GM23338 (cell line): ENCODE measurements around the gene SULT1C3. TPM values are rescaled to one million over a fixed set of nuclear protein-coding genes. Genes with fewer than 3 reads are reported as not detected.

Experiments used
- ATAC-seq: fragments of 200-7000 bp; cut with Tn5 transposase; 3 replicates; pipeline ENCODE4 v1.9.1; 2020
- DNase-seq: peaks from one replicate; pipeline ENCODE4 v3.0.0-alpha.2; 2015; ENCODE audit warnings: low spot score
- H2AFZ ChIP-seq: fragments of 200-600 bp; sonication (generic); 2 replicates; pipeline ENCODE4 v1.8.0; 2016; ENCODE audit warnings: antibody characterized with exemption, mild to moderate bottlenecking, moderate library complexity
- H3F3A ChIP-seq: fragments of 200-600 bp; sonication (generic); replicated peaks from 2 replicates; pipeline ENCODE4 v1.8.0; 2017; ENCODE audit warnings: antibody characterized with exemption, mixed run types, low read depth
- H3K27ac ChIP-seq: fragments of 200-600 bp; sonication (generic); 2 replicates; pipeline ENCODE4 v1.6.1; 2016; ENCODE audit warnings: low read depth
- H3K27me3 ChIP-seq: fragments of 200-600 bp; sonication (generic); 2 replicates; pipeline ENCODE4 v1.8.0; 2016; ENCODE audit warnings: mild to moderate bottlenecking, mixed run types, moderate library complexity; ENCODE audit not compliant: insufficient read depth
- H3K36me3 ChIP-seq: fragments of 200-600 bp; sonication (generic); 2 replicates; pipeline ENCODE4 v1.8.0; 2016; ENCODE audit warnings: mild to moderate bottlenecking; ENCODE audit not compliant: insufficient read depth
- H3K4me1 ChIP-seq: fragments of 200-600 bp; sonication (generic); 2 replicates; pipeline ENCODE4 v1.8.0; 2016; ENCODE audit warnings: mild to moderate bottlenecking, moderate library complexity; ENCODE audit not compliant: insufficient read depth
- H3K4me2 ChIP-seq: fragments of 200-600 bp; sonication (generic); 2 replicates; pipeline ENCODE4 v1.7.1; 2017; ENCODE audit warnings: mixed run types
- H3K4me3 ChIP-seq: fragments of 200-600 bp; sonication (generic); 2 replicates; pipeline ENCODE4 v1.6.1; 2016; ENCODE audit warnings: mixed run types
- H3K79me2 ChIP-seq: fragments of 200-600 bp; sonication (generic); replicated peaks from 2 replicates; pipeline ENCODE4 v1.8.0; 2017; ENCODE audit warnings: mild to moderate bottlenecking; ENCODE audit not compliant: insufficient read depth
- H3K9me2 ChIP-seq: fragments of 200-600 bp; sonication (generic); 2 replicates; pipeline ENCODE4 v1.8.0; 2017; ENCODE audit not compliant: insufficient read depth
- H4K20me1 ChIP-seq: fragments of 200-600 bp; sonication (generic); replicated peaks from 2 replicates; pipeline ENCODE4 v1.8.0; 2017; ENCODE audit warnings: mild to moderate bottlenecking; ENCODE audit not compliant: insufficient read depth
- H3K27ac Mint-ChIP-seq: 2 replicates; pipeline ENCODE4 v1.8.0; 2020; ENCODE audit warnings: inconsistent platforms, mild to moderate bottlenecking, moderate library complexity, mixed read lengths
- H3K27me3 Mint-ChIP-seq: 3 replicates; pipeline ENCODE4 v1.8.0; 2022; ENCODE audit warnings: low read depth, mild to moderate bottlenecking, moderate library complexity, mixed read lengths, inconsistent platforms; ENCODE audit not compliant: insufficient read depth, poor library complexity
- H3K36me3 Mint-ChIP-seq: 3 replicates; pipeline ENCODE4 v1.8.0; 2021; ENCODE audit warnings: low read depth, mild to moderate bottlenecking, inconsistent platforms, moderate library complexity, mixed read lengths
- H3K4me1 Mint-ChIP-seq: 3 replicates; pipeline ENCODE4 v1.8.0; 2020; ENCODE audit warnings: mild to moderate bottlenecking, inconsistent platforms, mixed read lengths
- H3K4me3 Mint-ChIP-seq: 3 replicates; pipeline ENCODE4 v1.8.0; 2021; ENCODE audit warnings: moderate library complexity, mild to moderate bottlenecking, inconsistent platforms, mixed read lengths
- H3K9me3 Mint-ChIP-seq: 3 replicates; pipeline ENCODE4 v1.8.0; 2020; ENCODE audit warnings: moderate library complexity, mild to moderate bottlenecking, inconsistent platforms, mixed read lengths
- CREB1 ChIP-seq: fragments of 250-450 bp; sonication (Bioruptor Pico); IDR thresholded peaks from 2 replicates; pipeline ENCODE4 v1.5.0; 2020; ENCODE audit warnings: low read depth, mild to moderate bottlenecking, moderate library complexity
- EZH2phosphoT487 ChIP-seq: fragments of 200-600 bp; sonication (generic); IDR thresholded peaks from one replicate; pipeline ENCODE4 v1.8.1; 2018; ENCODE audit warnings: antibody characterized with exemption; ENCODE audit not compliant: unreplicated experiment
- JUNB ChIP-seq: IDR thresholded peaks from one replicate; pipeline ENCODE4 v1.6.1; 2016; ENCODE audit warnings: antibody characterized with exemption; ENCODE audit not compliant: unreplicated experiment
- NANOG ChIP-seq: IDR thresholded peaks from 2 replicates; pipeline ENCODE4 v1.6.1; 2016; ENCODE audit warnings: antibody characterized with exemption, borderline replicate concordance
- STAT1 ChIP-seq: IDR thresholded peaks from one replicate; pipeline ENCODE4 v1.6.1; 2016; ENCODE audit warnings: antibody characterized with exemption; ENCODE audit not compliant: unreplicated experiment
- ZNF114 ChIP-seq: fragments of 250-450 bp; sonication (Bioruptor Pico); IDR thresholded peaks from 2 replicates; pipeline ENCODE4 v1.5.0; 2020; ENCODE audit warnings: mild to moderate bottlenecking, moderate library complexity
- polyA plus RNA-seq: library from polyadenylated mRNA; unstranded; fragments of >200 nt; fragmentation: Nextera tagmentation; extraction: Ambion mirVana; gene quantifications from 2 replicates; pipeline ENCODE4 v1.2.1, GENCODE V29; 2016
- total RNA-seq: library from RNA; depleted of rRNA; stranded (reverse); fragments of >200 nt; shearing (Covaris generic); gene quantifications from 2 replicates; pipeline ENCODE4 v1.2.3, GENCODE V29; 2014
- TF ChIP-seq, protein P1 (sequence below): IDR thresholded peaks from 2 replicates; pipeline ENCODE4 v1.6.1; 2016; ENCODE audit warnings: antibody characterized with exemption
- TF ChIP-seq, protein P2 (sequence below): fragments of 250-450 bp; sonication (Bioruptor Pico); IDR thresholded peaks from 2 replicates; pipeline ENCODE4 v1.5.0; 2020; ENCODE audit warnings: mild to moderate bottlenecking, moderate library complexity
- TF ChIP-seq, protein P3 (sequence below), 2 experiments: fragments of 200-600 bp in 1 of 2; sonication (generic) in 1 of 2; conservative IDR thresholded peaks; 2 replicates each; pipeline versions ENCODE4 v1.5.1 to v1.6.1; 2016 to 2017; ENCODE audit warnings: antibody characterized with exemption in 2 of 2, low read depth in 2 of 2, mild to moderate bottlenecking in 2 of 2, moderate library complexity in 1 of 2

SULT1C3 gene
- total and polyA plus RNA-seq, 2 experiments from 2014 or later, result not detected

DNA sequence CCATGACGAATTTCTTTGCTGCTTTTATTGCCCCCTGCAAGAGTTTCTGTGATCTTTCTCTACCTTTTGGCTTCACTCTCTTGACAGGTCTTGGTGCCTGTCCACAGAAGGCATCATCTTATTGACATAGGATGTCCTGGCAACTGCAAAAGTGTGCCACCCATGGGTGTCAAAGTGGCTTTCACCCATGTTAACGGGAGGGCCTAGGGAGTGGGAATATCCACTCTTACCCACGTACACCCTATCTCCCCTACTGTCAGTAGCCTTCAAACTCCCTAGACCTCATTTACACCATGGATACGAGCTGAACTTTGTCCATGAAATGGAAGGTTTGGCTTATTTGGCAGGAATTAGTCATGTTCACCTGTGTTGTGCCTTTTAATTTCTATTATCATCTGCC lies 16.2 kb upstream of the SULT1C3 start:
- Histone ChIP-seq H2AFZ (no peak overlapping the region), H3K27ac (no peak overlapping the region), H3K4me2 (no peak overlapping the region), H3K4me3 (no peak overlapping the region), H3K79me2 (no peaks in the 10 kb centered on the region), H3K36me3 (no peaks in the 10 kb centered on the region; the same call in 1 of the 2 replicates), H3F3A (no peaks in the 10 kb centered on the region), H3K27me3 (no peaks in the 10 kb centered on the region), H3K4me1 (no peaks in the 10 kb centered on the region), H4K20me1 (no peaks in the 10 kb centered on the region), H3K9me2 (peaks cover 4% of the 10 kb centered on the region)
- Mint-ChIP-seq H3K27me3 (peaks cover 2% of the 10 kb centered on the region), H3K4me3 (no peak overlapping the region), H3K9me3 (peaks cover 55% of the 10 kb centered on the region), H3K27ac (no peak overlapping the region), H3K36me3 (peaks cover 33% of the 10 kb centered on the region), H3K4me1 (no peaks in the 10 kb centered on the region)
- TF ChIP-seq, protein P1, sequence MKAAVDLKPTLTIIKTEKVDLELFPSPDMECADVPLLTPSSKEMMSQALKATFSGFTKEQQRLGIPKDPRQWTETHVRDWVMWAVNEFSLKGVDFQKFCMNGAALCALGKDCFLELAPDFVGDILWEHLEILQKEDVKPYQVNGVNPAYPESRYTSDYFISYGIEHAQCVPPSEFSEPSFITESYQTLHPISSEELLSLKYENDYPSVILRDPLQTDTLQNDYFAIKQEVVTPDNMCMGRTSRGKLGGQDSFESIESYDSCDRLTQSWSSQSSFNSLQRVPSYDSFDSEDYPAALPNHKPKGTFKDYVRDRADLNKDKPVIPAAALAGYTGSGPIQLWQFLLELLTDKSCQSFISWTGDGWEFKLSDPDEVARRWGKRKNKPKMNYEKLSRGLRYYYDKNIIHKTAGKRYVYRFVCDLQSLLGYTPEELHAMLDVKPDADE, result no peak
- TF ChIP-seq EZH2phosphoT487, result no peak
- no peak for ATAC-seq
- DNase-seq, result no peak

DNA sequence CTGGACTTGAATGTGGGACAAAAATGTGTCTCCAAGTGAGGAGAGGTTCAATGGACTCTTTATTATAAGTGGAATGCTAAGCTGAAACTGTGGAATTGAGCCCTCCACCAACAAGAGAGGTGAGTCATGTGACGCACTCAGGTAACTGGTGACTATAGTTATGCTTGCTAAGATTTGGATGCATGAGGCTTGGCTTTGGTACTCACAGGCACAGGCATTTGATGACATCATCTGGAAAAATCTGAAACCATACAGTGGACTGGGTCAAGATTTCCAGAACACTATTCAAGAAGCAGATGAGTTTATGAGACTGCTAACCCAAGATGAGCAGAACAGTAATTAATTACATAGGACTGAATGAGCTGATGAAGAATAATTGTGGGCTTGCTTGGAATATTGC lies 15.7 kb upstream of the SULT1C3 start:
- Histone ChIP-seq H2AFZ (no peak overlapping the region), H3K79me2 (no peaks in the 10 kb centered on the region), H3K27ac (no peak overlapping the region), H3K4me1 (no peaks in the 10 kb centered on the region), H3K27me3 (no peaks in the 10 kb centered on the region), H3F3A (no peaks in the 10 kb centered on the region), H3K36me3 (no peaks in the 10 kb centered on the region; the same call in 1 of the 2 replicates), H3K9me2 (peaks cover 4% of the 10 kb centered on the region), H4K20me1 (no peaks in the 10 kb centered on the region), H3K4me2 (no peak overlapping the region), H3K4me3 (no peak overlapping the region)
- H3K9me3 Mint-ChIP-seq, result peaks cover 57% of the 10 kb centered on the region
- no peak overlapping the region for H3K4me3 Mint-ChIP-seq
- ATAC-seq (no peak), DNase-seq (no peak)
- H3K4me1 Mint-ChIP-seq, result no peaks in the 10 kb centered on the region
- H3K36me3 Mint-ChIP-seq, result peaks cover 33% of the 10 kb centered on the region
- H3K27me3 Mint-ChIP-seq, result peaks cover 2% of the 10 kb centered on the region
- H3K27ac Mint-ChIP-seq, result no peak overlapping the region
- TF ChIP-seq STAT1 (no peak), NANOG (no peak), ZNF114 (CRISPR knock-in tag) (no peak), JUNB (no peak), CREB1 (CRISPR knock-in tag) (no peak)
- TF ChIP-seq, protein P2, sequence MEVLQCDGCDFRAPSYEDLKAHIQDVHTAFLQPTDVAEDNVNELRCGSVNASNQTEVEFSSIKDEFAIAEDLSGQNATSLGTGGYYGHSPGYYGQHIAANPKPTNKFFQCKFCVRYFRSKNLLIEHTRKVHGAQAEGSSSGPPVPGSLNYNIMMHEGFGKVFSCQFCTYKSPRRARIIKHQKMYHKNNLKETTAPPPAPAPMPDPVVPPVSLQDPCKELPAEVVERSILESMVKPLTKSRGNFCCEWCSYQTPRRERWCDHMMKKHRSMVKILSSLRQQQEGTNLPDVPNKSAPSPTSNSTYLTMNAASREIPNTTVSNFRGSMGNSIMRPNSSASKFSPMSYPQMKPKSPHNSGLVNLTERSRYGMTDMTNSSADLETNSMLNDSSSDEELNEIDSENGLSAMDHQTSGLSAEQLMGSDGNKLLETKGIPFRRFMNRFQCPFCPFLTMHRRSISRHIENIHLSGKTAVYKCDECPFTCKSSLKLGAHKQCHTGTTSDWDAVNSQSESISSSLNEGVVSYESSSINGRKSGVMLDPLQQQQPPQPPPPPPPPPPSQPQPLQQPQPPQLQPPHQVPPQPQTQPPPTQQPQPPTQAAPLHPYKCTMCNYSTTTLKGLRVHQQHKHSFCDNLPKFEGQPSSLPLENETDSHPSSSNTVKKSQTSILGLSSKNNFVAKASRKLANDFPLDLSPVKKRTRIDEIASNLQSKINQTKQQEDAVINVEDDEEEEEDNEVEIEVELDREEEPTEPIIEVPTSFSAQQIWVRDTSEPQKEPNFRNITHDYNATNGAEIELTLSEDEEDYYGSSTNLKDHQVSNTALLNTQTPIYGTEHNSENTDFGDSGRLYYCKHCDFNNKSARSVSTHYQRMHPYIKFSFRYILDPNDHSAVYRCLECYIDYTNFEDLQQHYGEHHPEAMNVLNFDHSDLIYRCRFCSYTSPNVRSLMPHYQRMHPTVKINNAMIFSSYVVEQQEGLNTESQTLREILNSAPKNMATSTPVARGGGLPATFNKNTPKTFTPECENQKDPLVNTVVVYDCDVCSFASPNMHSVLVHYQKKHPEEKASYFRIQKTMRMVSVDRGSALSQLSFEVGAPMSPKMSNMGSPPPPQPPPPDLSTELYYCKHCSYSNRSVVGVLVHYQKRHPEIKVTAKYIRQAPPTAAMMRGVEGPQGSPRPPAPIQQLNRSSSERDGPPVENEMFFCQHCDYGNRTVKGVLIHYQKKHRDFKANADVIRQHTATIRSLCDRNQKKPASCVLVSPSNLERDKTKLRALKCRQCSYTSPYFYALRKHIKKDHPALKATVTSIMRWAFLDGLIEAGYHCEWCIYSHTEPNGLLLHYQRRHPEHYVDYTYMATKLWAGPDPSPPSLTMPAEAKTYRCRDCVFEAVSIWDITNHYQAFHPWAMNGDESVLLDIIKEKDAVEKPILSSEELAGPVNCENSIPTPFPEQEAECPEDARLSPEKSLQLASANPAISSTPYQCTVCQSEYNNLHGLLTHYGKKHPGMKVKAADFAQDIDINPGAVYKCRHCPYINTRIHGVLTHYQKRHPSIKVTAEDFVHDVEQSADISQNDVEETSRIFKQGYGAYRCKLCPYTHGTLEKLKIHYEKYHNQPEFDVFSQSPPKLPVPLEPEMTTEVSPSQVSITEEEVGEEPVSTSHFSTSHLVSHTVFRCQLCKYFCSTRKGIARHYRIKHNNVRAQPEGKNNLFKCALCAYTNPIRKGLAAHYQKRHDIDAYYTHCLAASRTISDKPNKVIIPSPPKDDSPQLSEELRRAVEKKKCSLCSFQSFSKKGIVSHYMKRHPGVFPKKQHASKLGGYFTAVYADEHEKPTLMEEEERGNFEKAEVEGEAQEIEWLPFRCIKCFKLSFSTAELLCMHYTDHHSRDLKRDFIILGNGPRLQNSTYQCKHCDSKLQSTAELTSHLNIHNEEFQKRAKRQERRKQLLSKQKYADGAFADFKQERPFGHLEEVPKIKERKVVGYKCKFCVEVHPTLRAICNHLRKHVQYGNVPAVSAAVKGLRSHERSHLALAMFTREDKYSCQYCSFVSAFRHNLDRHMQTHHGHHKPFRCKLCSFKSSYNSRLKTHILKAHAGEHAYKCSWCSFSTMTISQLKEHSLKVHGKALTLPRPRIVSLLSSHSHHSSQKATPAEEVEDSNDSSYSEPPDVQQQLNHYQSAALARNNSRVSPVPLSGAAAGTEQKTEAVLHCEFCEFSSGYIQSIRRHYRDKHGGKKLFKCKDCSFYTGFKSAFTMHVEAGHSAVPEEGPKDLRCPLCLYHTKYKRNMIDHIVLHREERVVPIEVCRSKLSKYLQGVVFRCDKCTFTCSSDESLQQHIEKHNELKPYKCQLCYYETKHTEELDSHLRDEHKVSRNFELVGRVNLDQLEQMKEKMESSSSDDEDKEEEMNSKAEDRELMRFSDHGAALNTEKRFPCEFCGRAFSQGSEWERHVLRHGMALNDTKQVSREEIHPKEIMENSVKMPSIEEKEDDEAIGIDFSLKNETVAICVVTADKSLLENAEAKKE, result no peak
- TF ChIP-seq, protein P1, result no peak
- TF ChIP-seq, protein P3, sequence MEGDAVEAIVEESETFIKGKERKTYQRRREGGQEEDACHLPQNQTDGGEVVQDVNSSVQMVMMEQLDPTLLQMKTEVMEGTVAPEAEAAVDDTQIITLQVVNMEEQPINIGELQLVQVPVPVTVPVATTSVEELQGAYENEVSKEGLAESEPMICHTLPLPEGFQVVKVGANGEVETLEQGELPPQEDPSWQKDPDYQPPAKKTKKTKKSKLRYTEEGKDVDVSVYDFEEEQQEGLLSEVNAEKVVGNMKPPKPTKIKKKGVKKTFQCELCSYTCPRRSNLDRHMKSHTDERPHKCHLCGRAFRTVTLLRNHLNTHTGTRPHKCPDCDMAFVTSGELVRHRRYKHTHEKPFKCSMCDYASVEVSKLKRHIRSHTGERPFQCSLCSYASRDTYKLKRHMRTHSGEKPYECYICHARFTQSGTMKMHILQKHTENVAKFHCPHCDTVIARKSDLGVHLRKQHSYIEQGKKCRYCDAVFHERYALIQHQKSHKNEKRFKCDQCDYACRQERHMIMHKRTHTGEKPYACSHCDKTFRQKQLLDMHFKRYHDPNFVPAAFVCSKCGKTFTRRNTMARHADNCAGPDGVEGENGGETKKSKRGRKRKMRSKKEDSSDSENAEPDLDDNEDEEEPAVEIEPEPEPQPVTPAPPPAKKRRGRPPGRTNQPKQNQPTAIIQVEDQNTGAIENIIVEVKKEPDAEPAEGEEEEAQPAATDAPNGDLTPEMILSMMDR (conservative IDR thresholded peaks at IDR 0.05; ENCODE audit: low read depth in 2 of 2), result no peak
